GM08714 (cell line): ENCODE results near the gene TXN2.
A peak's percentile ranks its signal among the peaks of the same experiment; 100 is the strongest.
"Not testable (repeated sequence)": the region's sequence is repeated elsewhere in the genome, so short reads cannot be mapped to it uniquely, and the experiment has no call there.

Source experiments
- H3K4me3 ChIP-seq: fragments of 200-500 bp; sonication (Bioruptor generic); 2 replicates; pipeline ENCODE4 v1.5.1; 2014; ENCODE audit warnings: mild to moderate bottlenecking, low read length, inconsistent platforms
- ZNF274 ChIP-seq: IDR thresholded peaks from 2 replicates; pipeline ENCODE4 v1.6.1; 2012; ENCODE audit warnings: mild to moderate bottlenecking, low read depth, low read length

The TXN2 gene

GRCh38 chr22:36455571-36456463 lies 25.6 kb downstream of the TXN2 start:
- peak overlapping the region; percentile 44; the same call in 1 of the 2 replicates for H3K4me3 ChIP-seq
- no peak for TF ChIP-seq ZNF274

DNA sequence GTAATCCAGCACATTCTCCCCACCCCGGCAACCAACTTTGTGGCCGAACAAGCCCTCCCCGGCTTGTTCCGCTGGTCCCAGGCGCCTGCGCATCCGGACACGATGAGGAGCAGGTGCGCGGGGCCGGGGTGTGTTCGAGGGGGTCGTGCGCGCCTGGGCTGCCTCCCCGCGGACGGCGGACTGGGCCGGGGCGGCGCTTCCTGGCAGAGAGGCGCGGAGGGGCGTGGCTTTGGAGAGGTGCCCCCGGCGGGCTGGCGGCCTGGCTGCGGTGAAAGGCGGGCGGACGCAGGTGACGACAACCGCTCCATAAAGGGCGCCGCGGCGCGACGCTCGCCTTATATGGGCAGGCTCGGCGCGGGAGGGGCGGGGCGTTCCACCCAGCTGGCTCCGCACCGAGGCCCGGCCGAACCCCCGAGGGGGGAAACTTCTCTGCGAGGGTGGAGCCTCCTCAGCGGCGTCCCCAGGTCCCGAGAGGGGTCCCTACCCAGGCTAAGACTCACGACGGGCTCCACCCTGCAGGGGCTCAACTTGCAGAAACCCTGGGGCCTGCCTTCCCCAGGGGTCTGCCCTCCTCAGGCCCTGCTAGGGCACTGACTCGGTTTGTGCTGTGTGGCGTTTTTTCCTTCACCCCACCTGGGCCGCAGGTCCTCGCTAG lies 26.4 kb downstream of the TXN2 start:
- TF ChIP-seq ZNF274, result no peak
- H3K4me3 ChIP-seq, result peak overlapping the region; percentile 44; the same call in 1 of the 2 replicates

DNA sequence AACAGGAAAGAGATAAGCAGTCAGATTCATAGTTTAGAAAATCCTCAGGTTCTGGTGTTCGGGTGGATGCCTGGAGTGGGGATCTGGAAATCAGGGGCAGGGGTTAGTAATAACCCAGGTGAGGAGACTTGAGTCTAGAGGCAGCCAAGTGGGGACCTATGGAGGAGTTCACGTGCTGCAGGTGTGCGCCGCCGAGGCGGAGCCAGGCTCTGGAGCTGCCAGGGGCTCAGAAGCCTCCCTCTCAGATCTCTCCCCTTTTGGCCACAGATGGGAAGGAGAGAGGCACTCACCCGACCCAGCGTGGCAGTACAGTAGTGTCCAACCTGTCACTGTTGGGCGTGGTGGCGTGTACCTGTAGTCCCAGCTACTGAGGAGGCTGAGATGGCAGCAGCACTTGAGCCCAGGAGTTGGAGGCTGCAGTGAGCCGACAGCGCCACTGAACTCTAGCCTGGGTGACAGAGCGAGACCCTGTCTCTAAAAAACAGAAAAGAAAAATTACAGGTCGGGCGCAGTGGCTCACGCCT lies 27.5 kb downstream of the TXN2 start:
- no peak overlapping the region for H3K4me3 ChIP-seq

DNA sequence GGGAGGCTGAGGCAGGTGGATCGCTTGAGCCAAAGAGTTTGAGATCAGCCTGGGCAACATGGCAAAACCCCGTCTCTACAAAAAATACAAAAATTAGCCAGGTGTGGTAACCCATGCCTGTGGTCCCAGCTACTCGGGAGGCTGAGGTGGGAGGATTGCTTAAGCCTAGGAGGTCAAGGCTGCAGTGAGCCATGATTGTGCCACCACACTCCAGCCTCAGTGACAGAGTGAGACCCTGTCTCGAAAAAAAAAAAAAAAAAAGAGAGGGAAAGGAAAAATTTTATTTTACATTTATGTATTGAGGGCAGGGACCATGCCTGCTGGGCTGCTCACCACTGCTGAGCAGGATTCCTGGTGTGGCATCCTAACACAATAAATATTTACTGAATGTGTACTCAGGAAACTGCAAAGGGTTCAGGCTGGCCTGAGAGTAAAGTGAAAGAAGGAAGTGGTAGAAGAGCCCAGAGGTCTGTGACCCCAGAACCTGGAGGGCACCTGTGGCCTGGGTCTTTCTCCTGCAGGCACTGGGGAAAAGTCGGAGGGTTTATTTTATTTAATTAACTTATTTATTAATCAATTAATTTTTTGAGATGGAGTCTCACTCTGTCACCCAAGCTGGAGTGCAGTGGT lies 28.3 kb downstream of the TXN2 start:
- not testable (repeated sequence) for H3K4me3 ChIP-seq

More for the DNA sequence above, 27.5 kb downstream of the TXN2 start:
- TF ChIP-seq ZNF274, result no peak

DNA sequence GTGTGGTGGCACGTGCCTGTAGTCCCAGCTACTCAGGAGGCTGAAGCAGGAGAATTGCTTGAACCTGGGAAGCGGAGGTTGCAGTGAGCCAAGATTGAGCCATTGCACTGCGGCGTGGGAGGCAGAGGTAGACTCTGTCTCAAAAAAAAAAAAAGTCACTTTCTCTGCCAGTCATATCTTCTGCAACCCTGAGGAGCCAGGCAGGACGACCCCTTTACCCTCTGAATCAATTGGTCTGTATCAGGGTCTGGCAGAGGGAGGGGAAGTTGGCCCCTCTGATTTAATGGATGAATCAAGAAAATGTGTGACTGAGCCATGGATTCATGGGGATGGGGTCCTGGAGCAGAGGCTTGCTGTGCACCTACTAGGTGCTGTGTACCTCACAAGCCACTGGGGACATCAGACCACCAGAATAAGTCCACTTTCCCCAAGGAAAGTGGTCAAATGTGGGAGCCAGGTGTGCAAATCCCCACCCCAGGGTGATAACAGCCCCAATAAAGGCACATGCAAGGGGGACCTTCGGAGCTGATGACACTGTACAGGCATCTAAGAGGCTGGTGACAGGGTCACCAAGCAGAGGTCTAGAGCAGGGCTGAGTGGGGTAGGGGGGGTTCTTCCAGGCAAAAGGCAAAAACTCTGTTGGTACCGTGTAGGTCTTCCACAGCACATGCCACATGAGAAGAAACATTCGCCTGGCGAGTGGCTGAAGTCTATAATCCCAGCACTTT lies 29.0 kb downstream of the TXN2 start:
- no peak overlapping the region for H3K4me3 ChIP-seq
- TF ChIP-seq ZNF274, result no peak

DNA sequence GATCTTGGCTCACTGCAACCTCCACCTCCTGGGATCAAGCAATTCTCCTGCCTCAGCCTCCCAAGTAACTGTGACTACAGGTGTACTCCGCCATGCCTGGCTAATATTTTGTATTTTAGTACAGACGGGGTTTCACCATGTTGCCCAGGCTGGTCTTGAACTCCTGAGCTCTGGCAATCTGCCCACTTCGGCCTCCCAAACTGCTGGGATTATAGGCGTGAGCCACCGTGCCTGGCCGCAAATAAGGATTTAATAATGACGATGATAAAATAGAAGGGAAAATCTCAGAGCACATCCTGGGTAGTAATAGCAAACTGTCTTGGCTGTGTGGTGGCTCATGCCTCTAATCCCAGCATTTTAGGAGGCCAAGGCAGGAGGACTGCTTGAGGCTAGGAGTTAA lies 30.5 kb downstream of the TXN2 start:
- not testable (repeated sequence) for H3K4me3 ChIP-seq

DNA sequence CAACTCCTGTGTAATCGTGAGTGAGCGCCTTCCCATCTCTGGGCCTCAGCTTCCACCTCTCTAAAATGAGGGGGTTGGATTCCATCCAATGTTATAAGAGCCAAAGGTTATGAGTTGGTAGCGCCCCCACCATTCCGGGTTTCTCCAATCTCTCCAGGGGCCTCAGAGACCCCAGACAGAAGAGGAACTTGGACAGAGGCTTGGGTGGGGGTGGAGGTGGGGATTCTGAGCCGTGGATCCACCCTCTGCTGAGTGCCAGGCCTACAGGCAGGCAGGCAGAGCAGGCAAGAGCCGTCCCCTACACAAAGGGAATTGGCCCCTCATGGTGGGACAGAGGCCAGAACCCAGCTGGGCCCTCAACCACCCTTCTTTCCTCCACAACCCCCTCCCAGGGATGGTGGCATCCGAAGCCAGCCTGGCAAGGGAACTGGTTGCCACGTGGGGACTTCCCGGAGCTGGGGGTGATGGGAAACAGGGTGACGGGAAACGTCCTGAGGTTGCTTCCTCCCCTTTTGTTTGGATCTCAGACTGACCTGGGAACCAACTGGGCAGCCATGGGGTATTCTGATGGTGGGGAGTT lies 31.8 kb downstream of the TXN2 start:
- TF ChIP-seq ZNF274, result no peak
- H3K4me3 ChIP-seq, result no peak overlapping the region

DNA sequence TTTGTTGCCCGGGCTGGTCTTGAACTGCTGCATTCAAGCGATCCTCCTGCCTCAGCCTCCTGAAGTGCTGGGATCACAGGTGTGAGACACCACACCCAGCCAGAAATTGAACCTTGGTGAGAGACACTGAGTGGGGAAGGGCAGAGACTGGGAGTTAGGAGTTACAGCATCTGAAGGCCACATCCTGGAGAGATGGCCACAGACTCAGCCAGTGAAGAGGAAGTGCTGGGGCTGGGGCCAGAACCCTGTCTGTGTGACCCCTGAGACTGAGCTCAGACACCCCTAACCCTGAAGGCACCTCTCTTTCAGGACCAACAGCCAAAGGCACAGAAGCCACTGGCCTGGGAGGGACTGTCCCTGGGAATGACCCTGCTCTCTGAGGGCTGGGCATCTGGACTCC lies 33.8 kb downstream of the TXN2 start:
- TF ChIP-seq ZNF274, result no peak
- H3K4me3 ChIP-seq, result no peak overlapping the region

DNA sequence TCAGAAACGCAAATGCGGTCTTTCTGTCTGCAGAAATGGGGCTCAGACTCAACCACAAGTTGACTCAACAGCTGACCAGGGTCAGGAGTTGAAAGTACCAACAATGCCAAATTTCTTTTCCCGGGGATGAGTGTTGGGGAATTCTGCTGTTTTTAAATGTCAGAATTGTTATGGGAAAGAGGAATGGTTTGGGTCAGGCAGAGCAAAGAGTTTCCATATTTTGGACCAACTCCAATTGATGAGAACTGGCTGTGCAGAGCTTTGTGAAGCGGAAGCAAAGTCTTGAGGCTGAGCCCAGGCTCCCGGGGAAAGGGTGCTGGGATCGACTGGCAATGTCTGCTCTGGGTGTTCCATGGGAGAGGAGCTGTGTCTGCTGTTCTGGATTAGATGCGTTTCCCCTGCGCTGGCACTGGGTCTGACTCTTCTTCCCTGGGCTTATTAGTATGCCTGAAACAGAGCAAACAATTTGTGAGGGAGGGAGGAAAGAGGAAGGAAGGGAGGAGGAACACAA lies 36.2 kb downstream of the TXN2 start:
- no peak overlapping the region for H3K4me3 ChIP-seq
- TF ChIP-seq ZNF274, result no peak

GRCh38 chr22:36443198-36443770 lies 38.2 kb downstream of the TXN2 start:
- TF ChIP-seq ZNF274, result no peak

GRCh38 chr22:36442506-36443197 lies 38.8 kb downstream of the TXN2 start:
- no peak for TF ChIP-seq ZNF274
- H3K4me3 ChIP-seq, result no peak overlapping the region

More at GRCh38 chr22:36443198-36443770, 38.2 kb downstream of the TXN2 start:
- no peak overlapping the region for H3K4me3 ChIP-seq

DNA sequence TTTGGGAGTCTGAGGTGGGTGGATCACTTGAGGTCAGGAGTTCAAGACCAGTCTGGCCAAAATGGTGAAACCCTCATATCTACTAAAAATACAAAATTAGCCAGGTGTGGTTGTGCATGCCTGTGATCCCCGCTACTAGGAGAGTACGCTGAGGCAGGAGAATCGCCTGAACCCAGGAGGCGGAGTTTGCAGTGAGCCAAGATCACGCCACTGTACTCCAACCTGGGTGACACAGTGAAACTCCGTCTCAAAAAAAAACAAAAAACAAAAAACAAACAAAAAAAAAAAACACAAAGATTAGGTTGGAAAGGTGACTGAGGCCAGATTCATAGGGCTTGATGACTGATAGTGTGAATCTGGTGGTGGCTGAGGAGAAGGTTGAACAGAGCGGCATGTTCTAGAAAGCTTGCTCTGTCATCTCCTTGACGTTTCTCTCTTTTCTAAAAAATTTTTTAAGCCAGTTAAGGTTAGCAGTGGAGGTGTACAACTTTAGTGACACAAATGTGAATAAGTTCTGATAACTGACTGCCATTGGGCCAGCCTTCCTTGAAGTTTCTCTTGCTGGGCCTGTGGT lies 40.9 kb downstream of the TXN2 start:
- H3K4me3 ChIP-seq, result no peak overlapping the region
- no peak for TF ChIP-seq ZNF274
